HG03139 (cell line): Measurements from ENCODE around the gene BAIAP2L2.

Experiments
- ATAC-seq: cut with Tn5 transposase; IDR thresholded peaks from one replicate; pipeline ENCODE4 v1.9.1; 2021; ENCODE audit not compliant: unreplicated experiment

BAIAP2L2 gene

GRCh38 chr22:38069372-38070249 is 40.9 kb downstream of the BAIAP2L2 start:
- ATAC-seq: no peak

GRCh38 chr22:38068641-38069371 is 41.7 kb downstream of the BAIAP2L2 start:
- ATAC-seq: no peak

GRCh38 chr22:38067761-38068360 is 42.6 kb downstream of the BAIAP2L2 start:
- no peak for ATAC-seq

DNA sequence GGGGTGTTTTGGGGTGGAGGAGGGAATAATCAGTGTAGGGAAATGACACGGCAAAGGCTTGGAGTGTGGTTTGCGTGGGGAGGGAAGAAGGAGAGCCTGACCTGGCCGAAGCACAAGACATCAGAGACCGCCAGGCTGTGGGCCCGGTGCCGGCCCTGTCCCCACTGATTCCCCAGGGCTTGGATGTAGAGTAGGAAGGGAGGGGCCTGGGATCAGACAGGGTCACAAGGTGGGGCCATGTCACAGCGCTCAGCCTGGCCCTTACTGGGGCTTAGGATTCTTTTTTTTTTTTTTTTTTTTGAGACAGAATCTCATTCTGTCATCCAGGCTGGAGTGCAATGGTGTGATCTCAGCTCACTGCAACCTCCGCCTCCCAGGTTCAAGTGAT is 43.5 kb downstream of the BAIAP2L2 start:
- ATAC-seq: no peak

- no peak for ATAC-seq
Measured at GRCh38 chr22:38066381-38067027, 44.0 kb downstream of the BAIAP2L2 start.

GRCh38 chr22:38065539-38065938 is 44.9 kb downstream of the BAIAP2L2 start:
- no peak for ATAC-seq

GRCh38 chr22:38062791-38063190 is 47.7 kb downstream of the BAIAP2L2 start:
- no peak for ATAC-seq

DNA sequence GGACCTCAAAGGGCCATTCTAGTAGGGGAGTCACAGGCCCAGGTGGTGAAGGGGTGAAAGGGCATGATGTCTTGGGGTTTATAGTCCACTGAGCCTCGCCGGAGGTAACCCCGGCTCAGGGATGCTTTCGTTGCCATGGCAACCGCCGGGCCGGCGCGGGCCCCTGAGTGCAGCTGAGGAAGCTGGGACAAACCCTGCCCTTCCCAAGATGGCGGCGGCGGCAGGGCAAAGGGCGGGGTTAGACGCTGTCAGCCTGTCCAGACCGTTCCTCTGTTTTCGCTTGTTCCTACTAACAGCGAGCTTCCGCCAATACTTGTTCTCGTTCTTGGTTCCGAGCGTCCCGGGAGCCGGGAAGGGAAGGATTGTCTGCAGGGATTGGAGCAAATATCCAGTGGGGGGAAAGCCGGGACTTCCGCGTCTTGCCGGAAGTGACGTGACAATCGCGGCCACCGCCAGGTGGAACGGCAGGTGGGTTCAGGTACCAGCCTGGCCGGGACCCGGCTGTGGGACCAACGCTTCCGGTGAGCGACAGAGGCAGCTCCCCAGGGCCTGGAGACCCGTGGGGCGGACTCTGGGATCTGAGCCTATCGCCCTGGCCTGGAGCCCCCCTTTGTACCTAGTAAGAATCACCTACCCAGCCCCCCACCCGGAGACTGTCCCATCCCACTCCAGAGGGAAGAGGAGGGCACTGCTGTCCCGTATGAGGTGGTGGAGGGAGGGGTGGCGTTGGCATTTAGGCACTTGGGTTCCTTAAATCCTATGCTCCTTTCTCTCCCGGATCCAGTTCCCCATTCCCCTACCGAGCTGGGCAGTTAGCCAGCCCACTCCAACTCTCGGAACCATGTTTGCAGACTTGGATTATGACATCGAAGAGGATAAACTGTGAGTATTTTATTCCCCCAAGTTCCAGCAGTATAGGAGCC is 53.3 kb downstream of the BAIAP2L2 start, which contains the start of gene PICK1:
Gene PICK1 (plus strand): TSS at position 436 of the 923 bp plus-strand sequence. CDS start 406 bp downstream, at position 842.
- no peak for ATAC-seq

DNA sequence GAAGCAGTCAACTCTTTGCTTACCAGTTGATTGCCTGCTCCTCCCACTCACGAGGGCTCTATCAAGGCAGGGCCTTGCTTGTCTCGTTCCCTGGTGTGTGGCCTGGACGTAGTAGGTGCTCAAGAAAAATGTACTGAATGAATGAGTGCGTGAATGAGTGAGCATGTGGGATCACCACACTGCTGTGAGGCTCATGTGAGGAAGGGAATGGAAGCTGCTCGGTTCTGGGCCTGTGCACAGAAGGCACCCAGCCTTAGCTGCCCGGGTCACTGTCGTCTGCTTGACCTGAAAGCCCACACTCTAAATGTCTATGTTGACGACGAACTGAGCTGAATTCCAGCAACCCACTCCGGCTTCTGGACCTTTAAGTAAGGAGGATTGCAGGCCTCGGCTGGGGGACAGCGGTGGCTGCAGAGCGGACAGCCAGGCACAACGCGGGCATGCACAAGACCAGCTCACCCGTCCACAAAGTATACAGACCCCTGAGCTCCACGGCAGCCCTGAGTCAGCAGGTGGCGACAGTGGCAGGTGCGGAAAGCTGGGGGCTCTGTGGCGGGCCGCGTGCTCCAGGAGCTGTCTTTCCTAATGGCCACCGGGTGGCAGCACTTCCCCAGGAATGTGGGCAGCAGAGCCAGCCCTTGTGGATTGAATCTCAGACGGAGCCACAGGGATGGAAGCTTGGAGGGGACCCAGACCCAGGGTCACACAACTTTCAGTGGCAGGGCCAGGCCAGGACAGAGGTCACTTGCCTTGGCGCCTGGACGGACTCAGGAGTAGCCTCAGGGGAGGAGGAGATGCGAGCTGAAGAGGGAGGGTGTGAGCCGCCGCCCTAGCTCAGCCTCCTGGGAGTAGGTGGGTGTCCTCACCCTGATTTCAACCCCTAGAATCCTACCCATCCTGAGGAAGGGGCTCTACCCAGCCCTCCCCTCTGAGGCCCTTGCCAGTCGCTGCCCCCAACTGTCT is 58.3 kb downstream of the BAIAP2L2 start:
- ATAC-seq: no peak

DNA sequence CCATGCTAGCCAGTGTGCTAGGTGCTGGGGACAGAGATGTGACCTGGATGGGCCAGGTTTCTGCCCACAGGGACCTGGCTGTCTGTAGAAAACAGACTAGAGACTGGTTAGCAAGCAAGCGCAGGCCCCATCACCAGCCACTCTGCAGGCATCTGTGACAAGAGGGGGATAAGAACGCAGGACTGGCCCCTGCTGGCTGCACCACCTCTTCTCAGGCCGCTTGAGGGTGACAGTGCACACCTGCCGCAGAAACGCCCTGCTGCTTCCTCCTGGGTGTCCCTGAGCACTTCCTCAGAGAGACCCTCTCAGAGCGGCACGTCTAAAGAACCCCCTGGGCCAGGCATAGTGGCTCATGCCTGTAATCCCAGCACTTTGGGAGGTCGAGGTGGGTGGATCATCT is 59.2 kb downstream of the BAIAP2L2 start:
- ATAC-seq: no peak

GRCh38 chr22:38050720-38051119 is 59.8 kb downstream of the BAIAP2L2 start:
- ATAC-seq: no peak

GRCh38 chr22:38049812-38050619 is 60.5 kb downstream of the BAIAP2L2 start:
- ATAC-seq: no peak

- ATAC-seq: no peak
Measured at GRCh38 chr22:38046070-38046748, 64.3 kb downstream of the BAIAP2L2 start.

- no peak for ATAC-seq
Measured at GRCh38 chr22:38043151-38044039, 67.1 kb downstream of the BAIAP2L2 start.

DNA sequence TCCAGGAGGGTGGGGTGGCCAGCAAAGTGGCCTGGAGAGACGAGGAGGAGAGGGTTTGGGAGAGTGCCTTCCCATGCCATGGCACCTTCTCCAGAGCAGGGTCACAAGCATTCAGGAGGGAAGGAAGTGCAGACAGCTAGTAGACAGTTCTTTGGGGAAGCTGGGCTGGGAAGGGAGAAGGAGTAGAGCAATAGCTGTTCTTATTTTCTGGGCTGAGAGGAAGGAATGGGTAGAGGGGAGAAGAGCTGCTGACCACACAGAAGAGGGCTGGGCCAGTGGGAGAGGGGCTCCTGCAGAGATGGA is 68.0 kb downstream of the BAIAP2L2 start:
- ATAC-seq: no peak

DNA sequence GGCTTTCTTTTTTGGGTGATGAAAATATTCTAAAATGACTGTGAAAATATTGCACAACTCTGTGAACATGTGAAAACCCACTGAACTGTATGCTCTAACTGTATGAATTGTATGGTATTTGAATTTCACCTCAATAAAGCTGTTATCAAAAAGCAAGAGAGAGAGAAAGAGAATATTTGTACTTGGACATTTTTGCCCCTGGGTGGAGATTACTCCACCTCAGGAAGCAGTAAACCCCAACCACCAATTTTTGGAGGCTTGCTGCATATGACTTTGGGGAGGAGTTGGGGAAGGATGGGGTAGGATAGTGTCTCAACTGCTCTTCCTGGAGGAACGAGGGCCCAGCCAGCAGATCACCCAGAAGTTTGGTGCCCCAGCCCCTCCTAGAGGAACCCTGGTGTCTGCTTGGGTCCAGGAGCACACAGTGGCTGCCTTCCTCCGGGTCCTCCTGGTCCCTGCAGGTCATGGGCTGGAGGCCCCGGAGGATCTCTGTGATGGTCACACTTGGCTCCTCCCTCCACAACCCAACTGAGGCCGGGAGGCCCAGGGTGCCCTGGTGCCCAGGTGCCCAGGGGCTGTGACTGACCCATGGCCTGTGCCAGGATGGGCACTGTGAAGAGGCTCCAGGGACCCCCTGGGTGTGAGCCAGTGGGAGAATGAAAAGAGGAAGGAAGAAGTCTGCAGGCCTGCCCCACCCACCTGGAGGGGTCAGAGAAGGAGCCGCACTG is 68.6 kb downstream of the BAIAP2L2 start:
- no peak for ATAC-seq
